ENCODE results near the gene MROH7.

Gene MROH7

GRCh38 chr1:54664364-54664763, 22.8 kb downstream of the MROH7 start:
- peaks cover 4% of the 10 kb centered on the region for H3K36me3 Mint-ChIP-seq (ENCODE audit: low read depth)
- no peak for DNase-seq
- no peaks in the 10 kb centered on the region for H3K4me1 Mint-ChIP-seq
- TF ChIP-seq, protein P1, sequence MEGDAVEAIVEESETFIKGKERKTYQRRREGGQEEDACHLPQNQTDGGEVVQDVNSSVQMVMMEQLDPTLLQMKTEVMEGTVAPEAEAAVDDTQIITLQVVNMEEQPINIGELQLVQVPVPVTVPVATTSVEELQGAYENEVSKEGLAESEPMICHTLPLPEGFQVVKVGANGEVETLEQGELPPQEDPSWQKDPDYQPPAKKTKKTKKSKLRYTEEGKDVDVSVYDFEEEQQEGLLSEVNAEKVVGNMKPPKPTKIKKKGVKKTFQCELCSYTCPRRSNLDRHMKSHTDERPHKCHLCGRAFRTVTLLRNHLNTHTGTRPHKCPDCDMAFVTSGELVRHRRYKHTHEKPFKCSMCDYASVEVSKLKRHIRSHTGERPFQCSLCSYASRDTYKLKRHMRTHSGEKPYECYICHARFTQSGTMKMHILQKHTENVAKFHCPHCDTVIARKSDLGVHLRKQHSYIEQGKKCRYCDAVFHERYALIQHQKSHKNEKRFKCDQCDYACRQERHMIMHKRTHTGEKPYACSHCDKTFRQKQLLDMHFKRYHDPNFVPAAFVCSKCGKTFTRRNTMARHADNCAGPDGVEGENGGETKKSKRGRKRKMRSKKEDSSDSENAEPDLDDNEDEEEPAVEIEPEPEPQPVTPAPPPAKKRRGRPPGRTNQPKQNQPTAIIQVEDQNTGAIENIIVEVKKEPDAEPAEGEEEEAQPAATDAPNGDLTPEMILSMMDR (IDR thresholded peaks at IDR 0.05) = no peak
- H3K4me3 Mint-ChIP-seq = no peak overlapping the region
- peaks cover 5% of the 10 kb centered on the region for H3K27me3 Mint-ChIP-seq (ENCODE audit: low read depth, poor library complexity)
- peaks cover 7% of the 10 kb centered on the region for H3K9me3 Mint-ChIP-seq
- no peak overlapping the region for H3K27ac Mint-ChIP-seq

DNA sequence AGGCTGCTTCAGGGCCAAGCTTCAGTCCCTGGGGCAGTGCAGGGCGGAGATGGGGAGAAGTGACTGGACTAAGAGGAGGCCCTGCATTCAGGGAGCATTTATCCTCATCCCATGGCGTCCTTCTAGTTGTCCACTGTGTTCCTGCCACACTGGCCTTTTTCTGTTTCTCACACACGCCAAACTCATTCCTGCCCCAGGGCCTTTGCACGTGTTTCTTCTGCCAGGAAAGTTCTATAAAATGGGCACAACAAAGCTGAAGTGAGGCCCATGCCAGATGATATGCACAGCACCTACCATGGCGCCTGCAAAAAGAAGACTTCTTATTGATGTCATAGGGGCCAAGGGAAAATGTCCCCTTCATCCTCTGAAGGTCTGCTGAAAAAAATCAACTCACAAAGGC, 24.3 kb downstream of the MROH7 start:
- no peak overlapping the region for H3K27ac Mint-ChIP-seq
- peaks cover 3% of the 10 kb centered on the region for H3K4me1 Mint-ChIP-seq
- H3K9me3 Mint-ChIP-seq = no peaks in the 10 kb centered on the region
- H3K4me3 Mint-ChIP-seq = no peak overlapping the region
- TF ChIP-seq, protein P1 (IDR thresholded peaks at IDR 0.05) = no peak
- peaks cover 3% of the 10 kb centered on the region for H3K27me3 Mint-ChIP-seq (ENCODE audit: low read depth, poor library complexity)
- DNase-seq = no peak
- H3K36me3 Mint-ChIP-seq (ENCODE audit: low read depth) = no peaks in the 10 kb centered on the region

GRCh38 chr1:54666333-54666732, 24.7 kb downstream of the MROH7 start:
- Mint-ChIP-seq H3K27ac (no peak overlapping the region), H3K4me3 (no peak overlapping the region), H3K36me3 (ENCODE audit: low read depth) (no peaks in the 10 kb centered on the region), H3K4me1 (peaks cover 7% of the 10 kb centered on the region), H3K27me3 (ENCODE audit: low read depth, poor library complexity) (peaks cover 2% of the 10 kb centered on the region), H3K9me3 (no peaks in the 10 kb centered on the region)
- TF ChIP-seq, protein P1 (IDR thresholded peaks at IDR 0.05) = no peak
- no peak for DNase-seq

GRCh38 chr1:54667797-54668196, 26.2 kb downstream of the MROH7 start:
- Mint-ChIP-seq H3K27me3 (ENCODE audit: low read depth, poor library complexity) (peaks cover 6% of the 10 kb centered on the region), H3K27ac (no peak overlapping the region), H3K4me1 (peaks cover 17% of the 10 kb centered on the region), H3K36me3 (ENCODE audit: low read depth) (no peaks in the 10 kb centered on the region), H3K4me3 (no peak overlapping the region), H3K9me3 (no peaks in the 10 kb centered on the region)
- DNase-seq = no peak
- TF ChIP-seq, protein P1 (IDR thresholded peaks at IDR 0.05) = no peak

DNA sequence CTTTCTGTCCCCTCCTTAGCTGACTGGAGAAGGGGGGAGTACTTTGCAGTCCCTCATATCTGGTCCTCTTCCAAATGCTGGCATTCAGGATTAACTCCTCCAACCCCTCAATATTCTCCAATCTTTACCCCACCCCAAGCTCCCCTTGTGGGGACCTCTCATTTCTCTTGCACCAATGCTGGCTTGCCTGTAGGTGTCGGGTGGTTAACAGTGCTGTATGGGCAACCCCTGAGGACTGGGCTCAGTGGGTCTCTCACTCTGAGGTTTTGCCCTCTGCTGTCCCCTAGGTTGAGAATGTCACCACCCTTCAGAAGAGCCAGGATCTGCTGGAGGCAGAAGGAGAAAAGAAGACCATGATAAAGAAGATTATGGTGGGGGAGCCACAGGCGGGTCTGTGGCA, 27.0 kb downstream of the MROH7 start:
- Mint-ChIP-seq H3K4me1 (peaks cover 17% of the 10 kb centered on the region), H3K27ac (no peak overlapping the region), H3K27me3 (ENCODE audit: low read depth, poor library complexity) (peaks cover 6% of the 10 kb centered on the region), H3K36me3 (ENCODE audit: low read depth) (no peaks in the 10 kb centered on the region), H3K9me3 (no peaks in the 10 kb centered on the region), H3K4me3 (no peak overlapping the region)
- no peak for DNase-seq
- TF ChIP-seq, protein P1 (IDR thresholded peaks at IDR 0.05) = no peak

DNA sequence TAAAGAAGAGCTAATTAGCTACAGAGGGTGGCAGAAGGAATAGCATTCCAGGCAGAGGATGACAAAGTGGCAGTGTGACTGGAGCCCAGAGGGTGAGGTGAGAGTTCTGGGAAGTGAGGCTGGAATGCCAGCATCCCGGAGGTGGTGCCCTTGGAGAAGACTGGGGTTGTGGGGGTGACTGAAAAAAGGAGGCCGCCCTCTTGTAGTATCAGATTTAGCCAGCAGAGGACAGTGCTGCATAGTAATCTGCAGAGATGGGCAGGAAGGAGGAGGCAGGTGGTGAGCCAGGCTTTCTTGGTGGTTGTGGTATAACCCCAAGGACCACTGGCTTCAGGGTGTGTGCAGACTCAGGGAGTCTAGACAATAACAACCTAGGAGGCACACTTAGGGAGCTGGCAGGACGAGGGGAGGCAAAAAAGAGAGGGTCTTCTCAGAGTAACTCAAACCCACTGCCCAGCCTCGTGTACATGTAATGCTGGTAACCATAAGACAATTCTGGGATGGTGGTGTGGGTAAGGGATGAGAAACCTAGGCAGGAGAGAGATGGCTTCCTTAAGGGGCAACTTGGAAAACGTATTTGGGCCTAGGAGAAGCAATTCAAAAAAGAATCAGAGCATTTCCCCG, 30.5 kb downstream of the MROH7 start:
- no peak overlapping the region for H3K27ac Mint-ChIP-seq
- peak; percentile 72 for DNase-seq

More for the DNA sequence above, 30.5 kb downstream of the MROH7 start:
- Mint-ChIP-seq H3K4me3 (no peak overlapping the region), H3K36me3 (ENCODE audit: low read depth) (no peaks in the 10 kb centered on the region), H3K4me1 (peaks cover 17% of the 10 kb centered on the region), H3K9me3 (no peaks in the 10 kb centered on the region), H3K27me3 (ENCODE audit: low read depth, poor library complexity) (peaks cover 10% of the 10 kb centered on the region)
- TF ChIP-seq, protein P1 (IDR thresholded peaks at IDR 0.05) = peak; percentile 88

Data from nephron progenitor cell (in vitro differentiated cells).